ENCODE data around the gene FARS2.
"Not testable (repeated sequence)": the region's sequence is repeated elsewhere in the genome, so short reads cannot be mapped to it uniquely, and the experiment has no call there.

Gene FARS2

GRCh38 chr6:5786321-5786968 lies 525.1 kb downstream of the FARS2 start:
- TF ChIP-seq ZFX (IDR thresholded peaks at IDR 0.05) (no peak), CTCF (conservative IDR thresholded peaks at IDR 0.05) (no peak)
- H3K27ac ChIP-seq: no peak overlapping the region

GRCh38 chr6:5786969-5787720 lies 525.8 kb downstream of the FARS2 start:
- no peak overlapping the region for H3K27ac ChIP-seq
- TF ChIP-seq ZFX (IDR thresholded peaks at IDR 0.05) (no peak), CTCF (conservative IDR thresholded peaks at IDR 0.05) (no peak)

GRCh38 chr6:5789426-5789825 lies 528.1 kb downstream of the FARS2 start:
- not testable (repeated sequence) for H3K27ac ChIP-seq

GRCh38 chr6:5796555-5796954 lies 535.2 kb downstream of the FARS2 start:
- not testable (repeated sequence) for H3K27ac ChIP-seq

- not testable (repeated sequence) for H3K27ac ChIP-seq
These were observed 545.1 kb downstream of the FARS2 start for GRCh38 chr6:5806406-5806805.

GRCh38 chr6:5809450-5809849 lies 548.1 kb downstream of the FARS2 start:
- no peak overlapping the region for H3K27ac ChIP-seq
- TF ChIP-seq CTCF (conservative IDR thresholded peaks at IDR 0.05) (no peak), ZFX (IDR thresholded peaks at IDR 0.05) (no peak)

GRCh38 chr6:5811997-5812396 lies 550.7 kb downstream of the FARS2 start:
- no peak overlapping the region for H3K27ac ChIP-seq
- TF ChIP-seq CTCF (conservative IDR thresholded peaks at IDR 0.05): no peak
- no peak for TF ChIP-seq ZFX (IDR thresholded peaks at IDR 0.05)

GRCh38 chr6:5813625-5814027 lies 552.3 kb downstream of the FARS2 start:
- no peak for TF ChIP-seq ZFX (IDR thresholded peaks at IDR 0.05)
- no peak for TF ChIP-seq CTCF (conservative IDR thresholded peaks at IDR 0.05)
- H3K27ac ChIP-seq: no peak overlapping the region

- no peak overlapping the region for H3K27ac ChIP-seq
- TF ChIP-seq CTCF (conservative IDR thresholded peaks at IDR 0.05) (no peak), ZFX (IDR thresholded peaks at IDR 0.05) (no peak)
These were observed 552.8 kb downstream of the FARS2 start for GRCh38 chr6:5814116-5814515.
